NCI-H748 (cell line): ENCODE measurements around the gene TMEM238.
"Not testable (repeated sequence)": the region's sequence is repeated elsewhere in the genome, so short reads cannot be mapped to it uniquely, and the experiment has no call there.

ENCODE experiments used
- DNase-seq: peaks from one replicate; lab custom pipeline; 2025; ENCODE audit not compliant: unreplicated experiment; lab: John Stamatoyannopoulos, UW

TMEM238 gene

GRCh38 chr19:55384131-55384919 is at the start of gene TMEM238:
Gene TMEM238 (minus strand): TSS chr19:55384292. CDS start chr19:55384259, 33 bp downstream.
- peak; percentile 78 for DNase-seq

GRCh38 chr19:55433292-55433691 is 49.2 kb upstream of the TMEM238 start:
- no peak for DNase-seq

- no peak for DNase-seq
Observed at GRCh38 chr19:55432241-55432959, 48.3 kb upstream of the TMEM238 start.

- DNase-seq: no peak
Observed at GRCh38 chr19:55431183-55431582, 47.1 kb upstream of the TMEM238 start.

- no peak for DNase-seq
Observed at GRCh38 chr19:55426042-55426441, 42.0 kb upstream of the TMEM238 start.

- DNase-seq: no peak
Observed at GRCh38 chr19:55424518-55424917, 40.4 kb upstream of the TMEM238 start.

GRCh38 chr19:55423225-55424005 is 39.3 kb upstream of the TMEM238 start:
- DNase-seq: no peak

- not testable (repeated sequence) for DNase-seq
Observed at GRCh38 chr19:55421281-55421680, 37.2 kb upstream of the TMEM238 start.

- DNase-seq: no peak
Observed at GRCh38 chr19:55419624-55420236, 35.6 kb upstream of the TMEM238 start.

GRCh38 chr19:55419103-55419502 is 35.0 kb upstream of the TMEM238 start:
- DNase-seq: no peak

- DNase-seq: peak; percentile 82
Observed at GRCh38 chr19:55418185-55418584, 34.1 kb upstream of the TMEM238 start.

- no peak for DNase-seq
Observed at GRCh38 chr19:55410168-55410567, 26.1 kb upstream of the TMEM238 start.

- not testable (repeated sequence) for DNase-seq
Observed at GRCh38 chr19:55409179-55409578, 25.1 kb upstream of the TMEM238 start.

- DNase-seq: no peak
Observed at GRCh38 chr19:55408533-55408872, 24.4 kb upstream of the TMEM238 start.

- DNase-seq: peak; percentile 100
Observed at GRCh38 chr19:55407800-55408532, 23.9 kb upstream of the TMEM238 start.

- not testable (repeated sequence) for DNase-seq
Observed at GRCh38 chr19:55407550-55407799, 23.4 kb upstream of the TMEM238 start, which contains the start of gene UBE2S. Gene UBE2S (minus strand): TSS chr19:55407788. CDS start chr19:55407589, 199 bp downstream.

- peak; percentile 58 for DNase-seq
Observed at GRCh38 chr19:55406826-55407549, 22.9 kb upstream of the TMEM238 start.

- DNase-seq: no peak
Observed at GRCh38 chr19:55406091-55406825, 22.2 kb upstream of the TMEM238 start.

- no peak for DNase-seq
Observed at GRCh38 chr19:55405638-55406037, 21.5 kb upstream of the TMEM238 start.
